ENCODE measurements around the gene ME3. TPM values are rescaled to one million over a fixed set of nuclear protein-coding genes. Genes with fewer than 3 reads are reported as not detected.

Gene ME3
- total and polyA plus RNA-seq, 4 donors: 7.4 to 38.7 (median 21.2) TPM

DNA sequence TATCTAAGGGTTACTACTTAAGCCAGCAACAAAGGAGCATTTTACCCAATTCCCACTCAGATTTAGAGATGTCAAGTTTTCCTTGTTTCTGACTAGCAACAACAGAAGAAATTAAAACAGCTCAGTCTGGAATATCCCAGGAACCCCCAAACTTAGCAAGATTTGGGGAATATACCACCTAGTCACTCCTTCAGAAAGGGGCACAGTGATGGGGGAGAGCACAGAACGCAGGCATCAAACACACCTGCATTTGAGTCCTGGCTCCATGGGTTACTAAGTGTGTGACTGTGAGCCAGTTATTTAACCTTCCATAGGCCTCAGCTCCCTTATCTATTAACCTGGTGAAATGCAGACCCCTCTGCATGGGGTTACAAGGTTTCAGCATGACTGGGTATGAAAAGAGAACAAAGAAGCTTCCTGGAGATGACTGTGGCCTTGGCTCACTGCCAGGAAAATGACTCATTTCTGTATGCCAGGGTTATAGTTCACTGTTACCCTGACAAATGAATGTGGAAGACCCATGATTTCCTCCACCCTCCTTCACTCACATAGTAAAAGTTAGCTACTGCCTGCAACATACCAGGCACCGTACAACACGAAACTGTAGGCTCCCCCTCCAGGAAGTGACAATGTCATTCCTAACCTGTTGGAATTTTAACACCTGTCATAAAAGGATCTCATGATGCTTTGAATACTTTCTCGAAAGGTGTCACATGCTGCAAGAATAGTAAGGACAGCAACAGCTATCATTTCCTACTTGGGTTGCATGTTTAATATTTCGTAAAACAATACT, 79.6 kb downstream of the ME3 start:
- Histone ChIP-seq H3K36me3 (ENCODE audit: control insufficient read depth in 4 of 4, insufficient read depth in 4 of 4, low read length in 4 of 4) (no peaks in the 10 kb centered on the region), H3K27ac (ENCODE audit: low read depth in 1 of 2, low read length in 1 of 2) (peak overlapping the region; percentile 37 to 82), H3K27me3 (ENCODE audit: control insufficient read depth in 3 of 3, insufficient read depth in 3 of 3, low read length in 2 of 3) (no peaks in the 10 kb centered on the region), H3K4me1 (ENCODE audit: control insufficient read depth in 5 of 5, insufficient read depth in 5 of 5, low read length in 5 of 5) (peaks cover 5 to 28% (median 18%) of the 10 kb centered on the region in 5 donors), H3K4me3 (no peak overlapping the region), H3K9me3 (ENCODE audit: control insufficient read depth in 4 of 4, insufficient read depth in 3 of 4, low read length in 3 of 4) (no peaks in the 10 kb centered on the region), H3K9ac (ENCODE audit: insufficient read depth in 1 of 2, low read length in 2 of 2) (no peak overlapping the region)
- TF ChIP-seq, protein P1, sequence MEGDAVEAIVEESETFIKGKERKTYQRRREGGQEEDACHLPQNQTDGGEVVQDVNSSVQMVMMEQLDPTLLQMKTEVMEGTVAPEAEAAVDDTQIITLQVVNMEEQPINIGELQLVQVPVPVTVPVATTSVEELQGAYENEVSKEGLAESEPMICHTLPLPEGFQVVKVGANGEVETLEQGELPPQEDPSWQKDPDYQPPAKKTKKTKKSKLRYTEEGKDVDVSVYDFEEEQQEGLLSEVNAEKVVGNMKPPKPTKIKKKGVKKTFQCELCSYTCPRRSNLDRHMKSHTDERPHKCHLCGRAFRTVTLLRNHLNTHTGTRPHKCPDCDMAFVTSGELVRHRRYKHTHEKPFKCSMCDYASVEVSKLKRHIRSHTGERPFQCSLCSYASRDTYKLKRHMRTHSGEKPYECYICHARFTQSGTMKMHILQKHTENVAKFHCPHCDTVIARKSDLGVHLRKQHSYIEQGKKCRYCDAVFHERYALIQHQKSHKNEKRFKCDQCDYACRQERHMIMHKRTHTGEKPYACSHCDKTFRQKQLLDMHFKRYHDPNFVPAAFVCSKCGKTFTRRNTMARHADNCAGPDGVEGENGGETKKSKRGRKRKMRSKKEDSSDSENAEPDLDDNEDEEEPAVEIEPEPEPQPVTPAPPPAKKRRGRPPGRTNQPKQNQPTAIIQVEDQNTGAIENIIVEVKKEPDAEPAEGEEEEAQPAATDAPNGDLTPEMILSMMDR (IDR thresholded peaks at IDR 0.05; ENCODE audit: control extremely low read depth, extremely low read depth): no peak
- ATAC-seq (ENCODE audit: insufficient read depth, low FRiP score) (peak; percentile 16), DNase-seq (peak; percentile 62 to 74 (median 64))
- 36 to 47% methylated on average over 5 of the region's 5 CpGs for WGBS, 2 donors

DNA sequence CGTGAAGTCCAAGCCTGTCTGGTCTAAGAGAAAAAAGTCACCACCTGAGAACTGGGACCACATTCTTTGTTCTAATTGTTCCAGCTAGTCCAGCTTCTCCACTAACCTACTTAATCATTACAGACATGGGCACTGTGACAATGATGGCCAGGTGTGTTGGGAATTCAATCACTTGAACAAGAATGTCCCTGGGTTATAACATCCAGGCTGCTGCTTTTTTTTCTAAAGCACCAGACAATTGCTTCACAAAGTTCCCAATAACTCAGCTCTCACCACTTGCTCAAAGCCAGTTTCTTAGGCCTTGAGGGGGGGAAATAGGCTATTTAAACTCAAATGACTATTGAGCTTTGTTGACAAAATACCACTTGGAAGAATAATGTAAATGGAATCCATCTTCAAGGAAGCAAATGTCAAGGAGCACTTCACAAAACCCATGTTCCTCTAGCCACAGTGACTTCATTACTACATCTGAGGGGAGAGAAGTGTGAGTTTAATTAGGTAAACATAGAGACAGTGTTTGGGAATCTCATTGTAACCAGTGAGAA, 80.3 kb downstream of the ME3 start:
- peak; percentile 58 for ATAC-seq (ENCODE audit: insufficient read depth, low FRiP score)
- no peaks in the 10 kb centered on the region for H3K27me3 ChIP-seq (ENCODE audit: control insufficient read depth in 3 of 3, insufficient read depth in 3 of 3, low read length in 2 of 3)
- H3K9me3 ChIP-seq (ENCODE audit: control insufficient read depth in 4 of 4, insufficient read depth in 3 of 4, low read length in 3 of 4): no peaks in the 10 kb centered on the region
- TF ChIP-seq, protein P1 (IDR thresholded peaks at IDR 0.05; ENCODE audit: control extremely low read depth, extremely low read depth): no peak
- H3K27ac ChIP-seq (ENCODE audit: low read depth in 1 of 2, low read length in 1 of 2): peak overlapping the region; percentile 14 to 37
- H3K4me3 ChIP-seq: no peak overlapping the region
- peak in 2 of 3 donors; percentile 43 to 59 for DNase-seq
- WGBS, 2 donors: 0 to 44% methylated on average over 1 of the region's 1 CpG
- no peak overlapping the region for H3K9ac ChIP-seq (ENCODE audit: insufficient read depth in 1 of 2, low read length in 2 of 2)
- peaks cover 3 to 25% (median 15%) of the 10 kb centered on the region in 5 donors for H3K4me1 ChIP-seq (ENCODE audit: control insufficient read depth in 5 of 5, insufficient read depth in 5 of 5, low read length in 5 of 5)
- H3K36me3 ChIP-seq (ENCODE audit: control insufficient read depth in 4 of 4, insufficient read depth in 4 of 4, low read length in 4 of 4): no peaks in the 10 kb centered on the region

DNA sequence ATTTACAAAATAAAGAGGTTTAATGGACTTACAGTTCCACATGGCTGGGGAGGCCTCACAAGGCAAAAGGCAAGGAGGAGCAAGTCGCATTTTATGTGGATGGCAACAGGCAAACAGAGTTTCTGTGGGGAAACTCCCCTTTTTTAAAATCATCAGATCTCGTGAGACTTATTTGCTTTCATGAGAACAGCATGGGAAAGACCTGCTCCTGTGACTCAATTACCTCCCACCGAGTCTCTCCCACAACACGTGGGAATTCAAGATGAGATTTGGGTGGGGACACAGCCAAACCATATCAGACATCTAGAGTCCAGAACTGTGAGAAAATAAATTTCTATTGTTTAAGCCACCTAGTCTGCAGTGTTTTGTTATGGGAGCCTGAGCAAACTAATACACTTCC, 80.8 kb downstream of the ME3 start:
- TF ChIP-seq, protein P1 (IDR thresholded peaks at IDR 0.05; ENCODE audit: control extremely low read depth, extremely low read depth): no peak
- Histone ChIP-seq H3K27ac (ENCODE audit: low read depth in 1 of 2, low read length in 1 of 2) (no peak overlapping the region), H3K27me3 (ENCODE audit: control insufficient read depth in 3 of 3, insufficient read depth in 3 of 3, low read length in 2 of 3) (no peaks in the 10 kb centered on the region), H3K9ac (ENCODE audit: insufficient read depth in 1 of 2, low read length in 2 of 2) (no peak overlapping the region), H3K4me3 (no peak overlapping the region), H3K9me3 (ENCODE audit: control insufficient read depth in 4 of 4, insufficient read depth in 3 of 4, low read length in 3 of 4) (no peaks in the 10 kb centered on the region), H3K36me3 (ENCODE audit: control insufficient read depth in 4 of 4, insufficient read depth in 4 of 4, low read length in 4 of 4) (no peaks in the 10 kb centered on the region), H3K4me1 (ENCODE audit: control insufficient read depth in 5 of 5, insufficient read depth in 5 of 5, low read length in 5 of 5) (peaks cover 0 to 20% (median 13%) of the 10 kb centered on the region in 5 donors)
- no peak for ATAC-seq (ENCODE audit: insufficient read depth, low FRiP score)
- no peak for DNase-seq
- WGBS, 2 donors: 77 to 92% methylated on average over 4 of the region's 4 CpGs
